H1 (cell line): ENCODE data around the gene CRBN. TPM values are rescaled to one million over a fixed set of nuclear protein-coding genes. Genes with fewer than 3 reads are reported as not detected.

Source experiments
- BCL11A ChIP-seq, 2 experiments: IDR thresholded peaks; one replicate each; pipeline ENCODE4 v1.6.1; 2011; ENCODE audit warnings: low read depth in 2 of 2, low read length in 2 of 2, mild to moderate bottlenecking in 2 of 2
- CHD1 ChIP-seq: IDR thresholded peaks from 2 replicates; pipeline ENCODE4 v1.6.1; 2012; ENCODE audit warnings: low read depth, low read length, improper control_type of control experiment
- EZH2 ChIP-seq: fragments of 200-600 bp; sonication (generic); IDR thresholded peaks from 2 replicates; pipeline ENCODE4 v1.7.1; 2012; ENCODE audit warnings: low read depth, mild to moderate bottlenecking, moderate library complexity, low read length, inconsistent platforms; ENCODE audit not compliant: severe bottlenecking
- JUND ChIP-seq: IDR thresholded peaks from 2 replicates; pipeline ENCODE4 v1.6.1; 2011; ENCODE audit warnings: mild to moderate bottlenecking, improper control_type of control experiment, low read length
- KDM5A ChIP-seq: fragments of 200-600 bp; IDR thresholded peaks from 2 replicates; pipeline ENCODE4 v1.7.1; 2012; ENCODE audit warnings: mild to moderate bottlenecking, low read length, inconsistent platforms, mixed read lengths
- NANOG ChIP-seq: IDR thresholded peaks from 2 replicates; pipeline ENCODE4 v1.6.1; 2011; ENCODE audit warnings: low read length, low read depth, mild to moderate bottlenecking, inconsistent platforms; ENCODE audit not compliant: insufficient read depth, poor library complexity, severe bottlenecking
- RAD21 ChIP-seq, 2 experiments: IDR thresholded peaks in 1 of 2; conservative IDR thresholded peaks in 1 of 2; 2 replicates each; pipeline ENCODE4 v1.6.1; 2011; ENCODE audit warnings: low read depth in 2 of 2, low read length in 2 of 2, improper control_type of control experiment in 1 of 2, inconsistent platforms in 1 of 2, mild to moderate bottlenecking in 1 of 2, moderate library complexity in 1 of 2
- RFX5 ChIP-seq: IDR thresholded peaks from 2 replicates; pipeline ENCODE4 v1.6.1; 2011; ENCODE audit warnings: low read depth, low read length, improper control_type of control experiment, borderline replicate concordance
- SP1 ChIP-seq: IDR thresholded peaks from 2 replicates; pipeline ENCODE4 v1.6.1; 2011; ENCODE audit warnings: low read depth, low read length
- SP4 ChIP-seq: IDR thresholded peaks from 2 replicates; pipeline ENCODE4 v1.6.1; 2012; ENCODE audit warnings: low read length, inconsistent platforms
- SRF ChIP-seq: IDR thresholded peaks from 2 replicates; pipeline ENCODE4 v1.6.1; 2011; ENCODE audit warnings: mild to moderate bottlenecking, low read depth, low read length, moderate library complexity
- TBP ChIP-seq: IDR thresholded peaks from 2 replicates; pipeline ENCODE4 v1.6.1; 2011; ENCODE audit warnings: low read depth, low read length, improper control_type of control experiment
- USF2 ChIP-seq: IDR thresholded peaks from 2 replicates; pipeline ENCODE4 v1.6.1; 2011; ENCODE audit warnings: low read length, improper control_type of control experiment
- polyA plus RNA-seq, 7 experiments: library from polyadenylated mRNA; depleted of rRNA in 3 of 7; stranded (reverse) in 5 of 7; unstranded in 2 of 7; fragments of >200 nt in 5 of 7; fragments of 200-250 nt in 2 of 7; gene quantifications; 1 replicate in 5 of 7; 2 replicates in 1 of 7; 4 replicates in 1 of 7; pipeline versions ENCODE4 v1.2.1 to v1.2.3, GENCODE V29; 2011 to 2013; ENCODE audit warnings: missing spikeins in 2 of 7, mixed read lengths in 2 of 7
- total RNA-seq: library from RNA; stranded (reverse); fragmentation: NEBNext Ultra II Directional; extraction: Animal tissue kit (Norgen Biotek cat#: 25700); gene quantifications from 2 replicates; pipeline ENCODE4 v1.2.1, GENCODE V29; 2021

CRBN gene
- total and polyA plus RNA-seq, 2 of the 8 experiments (the other 6 are each of a cell fraction or from before 2014, with no cell fraction given) = 13.4 to 30.3 TPM

GRCh38 chr3:3179407-3180094 is at the start of gene CRBN (continued):
- TF ChIP-seq SP4 (no peak), JUND (no peak), NANOG (no peak), CHD1 (no peak), USF2 (no peak), SRF (no peak), BCL11A (IDR thresholded peaks at IDR 0.05; ENCODE audit: low read depth in 2 of 2, low read length in 2 of 2) (no peak), RFX5 (no peak), EZH2 (no peak), SP1 (peak; percentile 47; the same call in 1 of the 2 replicates), RAD21 (IDR thresholded peaks at IDR 0.05 in 1 of 2, conservative IDR thresholded peaks at IDR 0.05 in 1 of 2; ENCODE audit: low read depth in 2 of 2, low read length in 2 of 2) (peak; percentile 52 to 63; a peak in 3 of 4 replicates), TBP (peak; percentile 85), KDM5A (peak; percentile 96)
